Midbrain (tissue), 1 donor: ENCODE results near the gene ABCB8.
"Not testable (repeated sequence)": the region's sequence is repeated elsewhere in the genome, so short reads cannot be mapped to it uniquely, and the experiment has no call there.

ENCODE experiments used
- DNase-seq: peaks from one replicate; lab custom pipeline; 2025; lab: John Stamatoyannopoulos, UW

Gene ABCB8

GRCh38 chr7:151035026-151035717, 6.9 kb downstream of the ABCB8 start:
- no peak for DNase-seq

DNA sequence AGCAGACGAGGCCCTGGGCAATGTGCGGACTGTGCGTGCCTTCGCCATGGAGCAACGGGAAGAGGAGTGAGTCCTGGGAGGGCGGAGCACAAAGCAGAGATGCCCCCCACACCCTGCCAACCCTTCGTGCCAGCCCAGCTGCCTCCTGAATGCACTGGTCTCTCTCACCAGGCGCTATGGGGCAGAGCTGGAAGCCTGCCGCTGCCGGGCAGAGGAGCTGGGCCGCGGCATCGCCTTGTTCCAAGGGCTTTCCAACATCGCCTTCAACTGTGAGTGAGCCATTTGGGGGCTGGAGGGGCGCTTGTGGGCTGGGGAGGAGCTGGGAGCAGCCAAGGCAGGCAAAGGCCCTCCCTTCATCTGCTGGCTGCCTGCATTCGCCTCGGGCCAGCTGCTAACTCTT, 7.7 kb downstream of the ABCB8 start:
- DNase-seq = no peak

GRCh38 chr7:151038951-151039849, 10.9 kb downstream of the ABCB8 start:
- DNase-seq = no peak

GRCh38 chr7:151039850-151040548, 11.7 kb downstream of the ABCB8 start:
- DNase-seq = no peak

GRCh38 chr7:151040616-151041375, 12.5 kb downstream of the ABCB8 start:
- no peak for DNase-seq

GRCh38 chr7:151043449-151043848, 15.2 kb downstream of the ABCB8 start:
- DNase-seq = not testable (repeated sequence)

DNA sequence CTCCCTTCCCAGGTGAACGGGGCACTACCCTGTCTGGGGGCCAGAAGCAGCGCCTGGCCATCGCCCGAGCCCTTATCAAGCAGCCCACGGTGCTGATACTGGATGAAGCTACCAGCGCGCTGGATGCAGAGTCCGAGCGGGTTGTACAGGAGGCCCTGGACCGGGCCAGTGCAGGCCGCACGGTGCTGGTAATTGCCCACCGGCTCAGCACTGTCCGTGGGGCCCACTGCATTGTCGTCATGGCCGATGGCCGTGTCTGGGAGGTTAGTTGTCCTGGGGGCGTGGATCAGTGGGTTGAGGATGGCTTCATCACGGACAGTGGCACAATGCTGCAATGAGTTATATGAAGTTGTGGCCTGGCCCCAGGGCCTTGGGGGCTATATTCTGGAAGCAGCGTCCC, 15.7 kb downstream of the ABCB8 start:
- no peak for DNase-seq

- no peak for DNase-seq
Observed at GRCh38 chr7:151045262-151045661, 17.0 kb downstream of the ABCB8 start.

- no peak for DNase-seq
Observed at GRCh38 chr7:151045967-151046366, 17.7 kb downstream of the ABCB8 start.

GRCh38 chr7:151046603-151047573, 18.6 kb downstream of the ABCB8 start:
- DNase-seq = no peak

GRCh38 chr7:151047976-151048815, 19.9 kb downstream of the ABCB8 start, which contains the start of gene ASIC3:
Gene ASIC3 (plus strand): TSS chr7:151048531. CDS start chr7:151048886, 355 bp downstream.
- no peak for DNase-seq

GRCh38 chr7:151048911-151049463, 20.7 kb downstream of the ABCB8 start:
- no peak for DNase-seq

- peak; percentile 16 for DNase-seq
Observed at GRCh38 chr7:151051108-151051507, 22.9 kb downstream of the ABCB8 start.

DNA sequence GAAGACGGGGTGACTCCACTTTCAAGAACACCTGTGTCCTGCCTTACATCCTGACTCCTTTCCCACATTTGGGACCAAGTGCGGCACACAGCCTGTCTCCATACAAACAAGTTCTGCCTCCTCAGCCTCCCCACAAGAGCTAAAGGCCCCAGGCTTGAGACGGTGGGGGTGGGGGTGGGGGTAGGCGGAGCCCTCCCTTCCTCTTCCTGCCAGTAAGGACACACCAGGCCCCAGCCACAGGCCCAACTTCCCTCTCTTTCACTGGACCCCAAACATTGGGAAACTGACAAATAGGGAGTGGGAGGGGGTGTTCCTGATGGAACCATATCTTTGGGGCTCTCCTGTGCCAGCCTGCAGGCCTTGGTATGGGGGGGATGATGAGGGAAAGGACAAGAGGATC, 24.8 kb downstream of the ABCB8 start:
- no peak for DNase-seq

DNA sequence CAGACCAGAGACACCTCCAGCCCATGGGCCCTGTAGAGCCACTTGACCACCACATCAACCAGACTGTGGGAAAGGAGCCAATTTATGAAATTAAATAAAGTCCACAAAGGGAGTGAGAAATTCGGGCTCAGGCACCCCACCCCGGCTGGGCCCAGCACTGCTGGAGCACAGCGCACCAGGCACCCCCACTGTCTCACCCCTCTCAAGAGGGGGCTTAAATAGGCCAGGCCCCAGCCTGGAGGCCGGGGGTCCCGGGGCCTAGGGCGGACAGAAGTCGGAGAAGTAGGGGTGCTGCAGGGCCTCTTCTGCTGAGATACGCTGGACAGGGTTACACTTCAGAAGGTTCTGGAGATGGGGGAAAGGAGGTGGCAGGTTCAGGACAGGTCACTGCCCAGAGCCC, 25.5 kb downstream of the ABCB8 start:
- no peak for DNase-seq

GRCh38 chr7:151056283-151056665, 28.0 kb downstream of the ABCB8 start:
- DNase-seq = no peak

GRCh38 chr7:151056666-151057505, 28.6 kb downstream of the ABCB8 start:
- DNase-seq = no peak

GRCh38 chr7:151057506-151057988, 29.3 kb downstream of the ABCB8 start, which contains the start of gene CDK5:
Gene CDK5 (minus strand): TSS chr7:151057897. CDS start chr7:151057848, 49 bp downstream.
- DNase-seq = no peak
